Measurements from ENCODE around the gene RTP5. TPM values are rescaled to one million over a fixed set of nuclear protein-coding genes. Genes with fewer than 3 reads are reported as not detected.

Gene RTP5
- total RNA-seq: not detected

GRCh38 chr2:241869087-241869961 lies at the start of gene RTP5:
RTP5 (plus strand) TSS chr2:241869729; CDS start chr2:241869757, 28 bp downstream.

GRCh38 chr2:241858206-241859016 lies 11.1 kb upstream of the RTP5 start, which contains the start of gene PDCD1:
PDCD1 (minus strand) TSS chr2:241858894; CDS start chr2:241858838, 56 bp downstream.

Other genes with a start within 250 kb of the RTP5 start
- gene THAP4, start 232.6 kb upstream of the RTP5 start, total RNA-seq: 82.2 TPM
- gene ATG4B, start 232.0 kb upstream of the RTP5 start, total RNA-seq: 83.0 TPM
- 24.6 TPM for gene DTYMK, start 182.9 kb upstream of the RTP5 start, total RNA-seq
- gene ING5, start 167.7 kb upstream of the RTP5 start, total RNA-seq: 36.8 TPM
- gene D2HGDH, start 135.1 kb upstream of the RTP5 start, total RNA-seq: 39.3 TPM
- gene GAL3ST2, start 92.9 kb upstream of the RTP5 start, total RNA-seq: 0.82 TPM
- 0.99 TPM for gene NEU4, start 60.5 kb upstream of the RTP5 start, total RNA-seq
- gene PDCD1, start 10.8 kb upstream of the RTP5 start, total RNA-seq: 0.58 TPM

Measured in metanephros (tissue), 1 donor.